ENCODE data around the gene TMEM208. TPM values are rescaled to one million over a fixed set of nuclear protein-coding genes. Genes with fewer than 3 reads are reported as not detected.
A peak's percentile ranks its signal among the peaks of the same experiment; 100 is the strongest.

Gene TMEM208
- total and polyA plus RNA-seq, 2 of the 13 experiments (the other 11 are each of a cell fraction or from before 2014, with no cell fraction given) = 58.8 to 72.9 TPM

- TF ChIP-seq GMEB1 (CRISPR knock-in tag; IDR thresholded peaks at IDR 0.05; ENCODE audit: borderline replicate concordance) (peak; percentile 89), TFDP2 (CRISPR knock-in tag; IDR thresholded peaks at IDR 0.05) (peak; percentile 84), ZNF605 (CRISPR knock-in tag; IDR thresholded peaks at IDR 0.05) (peak; percentile 96), PHF5A (CRISPR knock-in tag; IDR thresholded peaks at IDR 0.05; ENCODE audit: low read depth, unreplicated experiment) (peak; percentile 94), ZNF292 (CRISPR knock-in tag; IDR thresholded peaks at IDR 0.05; ENCODE audit: borderline replicate concordance, low read depth) (no peak), TSC22D2 (CRISPR knock-in tag; IDR thresholded peaks at IDR 0.05; ENCODE audit: borderline replicate concordance) (no peak; the same call in 1 of the 2 replicates), ELF4 (CRISPR knock-in tag; IDR thresholded peaks at IDR 0.05; ENCODE audit: borderline replicate concordance) (no peak), ATF7-NPFF (CRISPR knock-in tag; IDR thresholded peaks at IDR 0.05; ENCODE audit: low read depth) (peak; percentile 36), ZNF883 (CRISPR knock-in tag; IDR thresholded peaks at IDR 0.05; ENCODE audit: not compliant biosample characterization) (peak; percentile 58), HDAC1 (CRISPR knock-in tag; IDR thresholded peaks at IDR 0.05) (peak; percentile 100), GMEB2 (CRISPR knock-in tag; IDR thresholded peaks at IDR 0.05; ENCODE audit: low read depth) (peak; percentile 69), MTA1 (CRISPR knock-in tag; IDR thresholded peaks at IDR 0.05; ENCODE audit: borderline replicate concordance) (0 out of 2 replicates have a peak, but pooled peaks have one; percentile 55), AGO1 (IDR thresholded peaks at IDR 0.05; ENCODE audit: low read depth, low read length, poor library complexity, severe bottlenecking) (peak; percentile 73), MATR3 (CRISPR knock-in tag; IDR thresholded peaks at IDR 0.05) (no peak), FLYWCH1 (CRISPR knock-in tag; IDR thresholded peaks at IDR 0.05) (no peak), ESRRA (CRISPR knock-in tag; IDR thresholded peaks at IDR 0.05; ENCODE audit: low read depth) (peak; percentile 76), ZMYM2 (CRISPR knock-in tag; IDR thresholded peaks at IDR 0.05) (no peak; the same call in 1 of the 2 replicates), BCL6 (CRISPR knock-in tag; IDR thresholded peaks at IDR 0.05) (peak; percentile 60; the same call in 1 of the 2 replicates), IKZF1 (IDR thresholded peaks at IDR 0.05) (no peak), ZGPAT (CRISPR knock-in tag; IDR thresholded peaks at IDR 0.05) (peak; percentile 98), GABPB1 (CRISPR knock-in tag; IDR thresholded peaks at IDR 0.05) (peak; percentile 100), ZSCAN22 (CRISPR knock-in tag; IDR thresholded peaks at IDR 0.05) (peak; percentile 96), NBN (conservative IDR thresholded peaks at IDR 0.05) (no peak), NR2F1 (CRISPR knock-in tag; IDR thresholded peaks at IDR 0.05) (0 out of 4 replicates have a peak, but pooled peaks of 1 of the 2 experiments have one; percentile 12), ZNF557 (CRISPR knock-in tag; IDR thresholded peaks at IDR 0.05) (0 out of 2 replicates have a peak, but pooled peaks have one; percentile 73)
These were observed at the start of gene TMEM208 (continued) for GRCh38 chr16:67226804-67227566.

Data from HepG2 (cell line).